GM12801 (cell line): Measurements from ENCODE around the gene NUBPL.

Source experiments
- CTCF ChIP-seq: IDR thresholded peaks from one replicate; pipeline ENCODE4 v1.5.1; 2011; ENCODE audit warnings: control low read depth; ENCODE audit not compliant: insufficient read length; ENCODE audit errors: extremely low read depth

NUBPL gene

GRCh38 chr14:31578792-31579501, 17.7 kb downstream of the NUBPL start:
- TF ChIP-seq CTCF = no peak

GRCh38 chr14:31580234-31580633, 19.0 kb downstream of the NUBPL start:
- no peak for TF ChIP-seq CTCF

GRCh38 chr14:31582286-31582691, 21.1 kb downstream of the NUBPL start:
- TF ChIP-seq CTCF = no peak

GRCh38 chr14:31582836-31583452, 21.7 kb downstream of the NUBPL start:
- TF ChIP-seq CTCF = no peak

- TF ChIP-seq CTCF = no peak
These were observed 29.0 kb downstream of the NUBPL start for GRCh38 chr14:31590206-31590605.

- TF ChIP-seq CTCF = no peak
These were observed 30.9 kb downstream of the NUBPL start for GRCh38 chr14:31592122-31592521.

- TF ChIP-seq CTCF = no peak
These were observed 31.4 kb downstream of the NUBPL start for GRCh38 chr14:31592631-31593030.
